Right renal pelvis (tissue), 4 donors: Measurements from ENCODE around the gene EMILIN3. TPM values are rescaled to one million over a fixed set of nuclear protein-coding genes. Genes with fewer than 3 reads are reported as not detected.

Experiments used
- DNase-seq, 4 donors: peaks; one replicate each; pipeline ENCODE4 v3.0.0-alpha.2; 2013; ENCODE audit warnings: low read depth in 4 of 4, low spot score in 3 of 4, missing footprints in 1 of 4
- polyA plus RNA-seq, 4 donors: library from polyadenylated mRNA; unstranded; fragments of 120-200 nt; gene quantifications; one replicate each; pipeline ENCODE4 v1.2.1, GENCODE V29; 2013; ENCODE audit not compliant: insufficient read length in 4 of 4

The EMILIN3 gene
- polyA plus RNA-seq, 4 donors = 7.5 to 11.4 (median 9.6) TPM

DNA sequence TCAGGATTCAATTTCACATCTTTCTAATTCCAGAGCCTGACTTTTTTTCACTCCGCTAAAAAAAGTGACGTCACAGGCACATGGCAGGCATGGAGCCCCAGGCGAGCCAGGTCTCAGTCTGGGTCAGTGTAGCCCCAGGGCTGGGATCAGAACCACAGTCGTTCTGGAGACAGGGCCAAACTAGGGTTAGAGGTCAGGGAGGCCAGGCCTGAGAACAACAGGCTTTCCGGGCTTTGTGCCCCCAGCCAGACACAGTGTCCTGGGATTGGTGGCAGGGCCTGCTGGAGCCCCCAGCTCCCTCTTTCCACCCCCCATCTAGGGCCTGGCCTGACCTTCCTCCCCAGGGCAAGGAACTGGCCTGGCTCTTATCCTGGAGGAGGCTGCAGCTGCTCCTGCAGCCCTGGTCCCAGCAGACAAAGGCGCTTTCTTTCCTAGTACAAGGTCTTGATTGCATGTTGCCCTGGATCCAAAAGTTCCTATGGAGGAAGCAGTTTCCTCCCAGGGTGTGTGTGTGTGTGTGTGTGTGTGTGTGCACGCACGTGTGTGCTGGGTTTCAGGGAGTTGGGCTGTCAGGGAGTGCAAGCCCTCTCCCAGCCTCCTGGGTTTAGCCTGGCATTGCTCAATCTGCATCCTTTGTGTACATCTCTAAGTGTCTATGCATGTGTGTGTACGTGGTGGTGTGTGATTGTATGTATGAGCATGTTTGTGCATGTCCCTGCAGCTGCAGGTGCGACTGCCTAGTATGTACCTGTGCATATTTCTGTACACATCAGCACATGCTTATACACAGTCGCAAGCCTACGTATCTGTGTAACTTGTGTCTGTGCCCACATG lies 26.5 kb upstream of the EMILIN3 start:
- no peak for DNase-seq

GRCh38 chr20:41392295-41392694 lies 25.7 kb upstream of the EMILIN3 start:
- DNase-seq = no peak

- DNase-seq = no peak
These were observed 25.0 kb upstream of the EMILIN3 start for GRCh38 chr20:41391587-41392001.

DNA sequence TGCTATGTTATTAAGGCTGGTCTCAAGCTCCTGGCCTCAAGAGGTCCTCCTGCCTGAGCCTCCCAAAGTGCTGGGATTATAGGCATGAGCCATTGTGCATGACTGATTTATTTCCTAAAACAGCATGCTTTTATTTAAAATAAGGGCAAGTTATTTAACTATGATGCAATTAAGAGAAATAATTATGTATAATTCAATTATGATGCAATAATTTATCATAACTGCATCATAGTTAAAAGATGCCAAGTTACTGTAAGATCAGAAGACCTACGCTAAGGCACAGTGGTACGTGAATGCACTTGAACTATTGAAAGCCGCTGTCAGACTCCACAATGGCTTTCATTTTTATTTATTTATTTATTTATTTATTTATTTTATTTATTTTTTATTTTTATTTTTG lies 24.3 kb upstream of the EMILIN3 start:
- DNase-seq = no peak

- no peak for DNase-seq
These were observed 20.8 kb upstream of the EMILIN3 start for GRCh38 chr20:41387444-41387851.

DNA sequence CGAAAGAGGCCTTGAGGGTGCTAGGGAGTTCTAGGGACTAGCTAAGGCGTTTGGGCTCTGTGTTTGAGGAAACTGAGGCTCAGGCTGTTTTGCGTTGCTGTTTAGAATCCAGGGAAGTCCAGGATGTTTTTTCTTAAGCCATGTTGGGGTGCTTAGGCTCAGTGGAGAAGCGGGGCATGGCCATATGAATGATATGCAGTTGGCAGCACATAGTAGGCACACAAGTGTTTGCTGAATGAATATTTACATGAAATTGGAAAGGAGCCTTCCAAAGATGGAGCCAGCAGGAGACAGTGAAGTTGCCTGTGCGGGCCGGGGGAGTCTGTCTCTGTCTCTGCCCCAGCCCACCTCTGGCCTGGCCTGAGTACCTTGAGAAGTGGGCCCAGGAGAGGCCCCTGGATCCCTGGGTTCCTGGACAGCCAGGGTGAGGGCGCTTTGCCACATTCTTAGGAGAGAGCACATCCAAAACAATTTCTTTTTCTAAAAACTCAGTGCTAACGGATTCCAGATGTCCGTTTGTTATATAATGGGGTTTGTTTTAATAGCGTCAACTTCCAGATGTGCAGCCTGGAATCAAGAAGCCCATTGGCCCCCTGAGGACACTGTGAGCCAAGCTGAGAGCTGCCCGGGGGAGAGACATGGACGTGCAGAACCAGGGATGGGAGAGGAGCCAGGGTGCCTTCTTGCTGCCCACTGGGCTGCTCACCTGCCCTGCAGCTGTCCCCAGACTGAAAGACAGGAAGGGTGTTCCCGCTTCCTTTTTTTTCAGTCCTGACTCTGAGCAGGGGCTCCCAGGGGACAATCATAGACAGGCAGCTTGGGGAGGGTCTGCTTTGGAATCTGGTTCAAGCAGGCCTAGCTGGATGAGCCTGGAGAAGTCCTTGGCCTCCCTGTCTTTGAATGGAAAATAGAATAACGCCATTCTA lies 20.1 kb upstream of the EMILIN3 start:
- no peak for DNase-seq

- no peak for DNase-seq
These were observed 16.2 kb upstream of the EMILIN3 start for GRCh38 chr20:41382791-41383305.

- DNase-seq = no peak
These were observed 14.1 kb upstream of the EMILIN3 start for GRCh38 chr20:41380551-41381193.

GRCh38 chr20:41379551-41379950 lies 12.9 kb upstream of the EMILIN3 start:
- DNase-seq = no peak

DNA sequence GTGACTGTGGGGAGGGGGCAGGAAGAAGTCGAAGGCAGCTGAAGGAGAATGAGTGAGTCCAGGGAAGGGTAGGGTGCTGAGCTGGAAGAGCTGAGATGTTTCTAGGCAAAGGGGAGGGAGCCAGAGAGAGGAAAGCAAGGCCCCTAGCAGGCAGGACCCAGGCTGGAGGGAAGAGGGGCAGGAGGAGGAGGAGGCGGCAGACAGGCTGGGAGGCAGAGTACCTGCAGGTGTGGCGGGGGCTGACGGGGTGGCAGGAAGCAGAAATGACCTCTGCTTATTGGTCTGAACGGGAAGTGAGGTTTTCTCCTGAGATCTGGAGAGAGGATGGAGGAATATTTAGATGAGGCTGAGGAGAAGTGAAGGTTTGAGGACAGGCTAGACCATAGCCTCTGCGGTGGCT lies 10.7 kb upstream of the EMILIN3 start:
- DNase-seq = no peak

- DNase-seq = no peak
These were observed 9.7 kb upstream of the EMILIN3 start for GRCh38 chr20:41376349-41376748.

GRCh38 chr20:41375846-41376245 lies 9.2 kb upstream of the EMILIN3 start:
- no peak for DNase-seq

GRCh38 chr20:41373931-41374920 lies 7.6 kb upstream of the EMILIN3 start:
- no peak for DNase-seq

DNA sequence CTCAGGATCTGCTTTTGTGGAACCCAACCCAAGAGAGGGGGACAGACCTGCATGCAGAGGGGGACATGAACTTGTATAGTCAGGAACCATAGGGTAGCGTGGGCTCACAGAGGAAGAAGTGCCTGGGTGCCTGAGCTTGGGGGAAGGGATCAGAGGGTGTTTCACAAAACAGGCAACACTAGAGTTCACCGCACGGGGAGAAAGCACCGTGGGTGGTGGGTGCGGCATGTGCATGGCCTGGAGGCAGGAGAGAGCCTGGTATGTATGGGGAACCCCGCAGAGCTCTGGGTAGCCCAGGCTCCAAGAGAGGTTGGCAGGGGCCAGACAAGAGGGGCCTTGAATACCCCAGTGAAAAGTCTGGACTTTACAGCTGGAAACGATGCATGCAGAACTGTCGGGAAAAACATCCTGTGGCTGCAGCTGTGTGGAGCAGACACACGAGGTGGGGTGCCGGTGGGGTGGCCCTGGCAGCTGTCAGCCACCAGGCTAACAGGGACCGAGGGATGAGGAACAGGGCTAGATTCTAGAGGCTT lies 6.7 kb upstream of the EMILIN3 start:
- DNase-seq = no peak

DNA sequence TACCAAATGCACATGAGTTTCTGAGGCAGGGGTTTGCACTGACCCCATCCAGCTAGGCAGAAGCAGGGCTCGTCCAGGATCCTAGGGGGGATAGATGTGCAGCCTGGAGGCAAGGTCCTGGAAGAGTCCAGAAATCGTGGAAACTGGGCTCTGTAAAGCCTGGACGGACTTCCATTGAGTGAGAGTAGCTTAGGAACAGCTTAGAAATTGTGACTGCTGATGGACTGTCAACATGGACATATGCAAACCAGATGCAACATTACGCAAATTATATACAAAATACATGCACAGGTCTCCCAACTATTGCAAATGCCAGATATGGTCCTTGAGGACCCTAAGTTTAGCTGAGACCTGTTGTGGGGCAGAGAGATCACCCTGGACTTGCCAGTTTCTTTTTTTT lies 4.8 kb upstream of the EMILIN3 start:
- DNase-seq = no peak

DNA sequence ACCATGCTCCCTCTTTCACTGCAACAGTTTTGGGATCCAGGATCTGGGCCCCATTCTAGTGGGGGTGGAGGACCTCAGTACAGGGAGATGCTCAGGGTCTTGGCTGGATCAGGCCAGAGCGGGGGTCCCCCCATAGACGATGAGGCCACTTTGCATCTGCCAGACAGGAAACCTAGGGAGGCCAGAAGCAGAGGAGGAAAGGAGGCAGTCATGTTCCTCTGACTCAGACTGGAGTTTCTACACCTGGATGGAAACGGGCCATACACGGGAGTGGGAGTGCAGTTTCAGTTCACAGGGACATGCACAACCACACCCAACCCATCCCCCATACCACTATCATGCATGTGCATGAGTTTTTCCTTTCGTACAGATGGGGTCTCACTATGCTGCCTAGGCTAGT lies 3.6 kb upstream of the EMILIN3 start:
- no peak for DNase-seq

DNA sequence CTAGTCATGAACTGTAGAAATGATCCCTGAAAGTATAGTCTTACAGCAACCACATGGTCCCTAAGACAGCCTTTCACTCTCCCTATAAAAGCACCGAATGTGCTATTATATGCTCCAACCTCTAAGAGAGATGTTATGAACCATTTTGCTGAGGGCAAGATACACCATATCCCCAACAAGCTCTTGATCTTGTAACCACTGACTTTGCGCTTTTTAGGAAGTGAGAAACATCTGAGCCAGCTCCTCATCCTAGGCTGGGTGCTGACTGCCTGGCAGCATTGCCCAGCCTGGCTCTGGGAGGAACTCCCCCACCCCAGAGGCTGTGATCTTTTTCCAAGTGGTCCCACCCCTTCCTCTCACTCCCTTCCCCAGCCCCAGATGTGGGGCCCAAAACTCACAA lies 3.1 kb upstream of the EMILIN3 start:
- DNase-seq = no peak

DNA sequence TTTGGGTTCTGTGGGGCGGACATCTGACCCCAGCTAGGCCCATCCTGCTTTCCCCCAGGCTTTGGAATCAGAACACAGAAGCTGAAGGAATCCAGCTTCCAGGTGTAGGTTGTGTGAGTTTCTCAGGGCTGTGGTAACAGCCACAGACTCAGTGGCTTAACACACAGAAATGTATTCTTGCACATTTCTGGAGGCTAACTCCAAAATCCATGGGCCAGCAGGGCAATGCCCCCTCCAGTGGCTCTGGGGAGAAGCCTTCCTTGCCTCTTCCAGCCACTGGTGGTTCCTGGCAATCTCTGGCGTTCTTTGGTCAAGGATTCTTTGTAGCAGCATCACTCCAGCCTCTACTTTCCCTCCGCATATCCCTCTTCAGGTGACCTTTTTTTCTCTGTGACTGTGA lies 1.3 kb upstream of the EMILIN3 start:
- no peak for DNase-seq

DNA sequence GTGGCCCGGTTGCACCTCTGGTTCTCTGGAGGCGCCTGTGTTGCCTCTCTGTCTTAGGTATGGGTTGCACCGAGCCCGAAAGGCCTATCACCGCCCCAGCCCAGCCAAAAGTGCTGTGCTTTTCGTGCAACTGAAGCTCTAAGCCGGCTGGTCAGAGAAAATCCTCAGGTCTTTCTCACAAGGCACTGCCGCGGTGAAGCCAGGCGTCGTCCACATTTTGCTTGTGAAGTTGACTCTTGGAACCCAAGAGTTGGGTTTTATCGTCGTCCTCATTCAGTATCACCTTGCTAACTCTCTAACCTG lies 726 bp upstream of the EMILIN3 start:
- DNase-seq = no peak
